Fibroblast of mammary gland (primary cell): Measurements from ENCODE around the gene HS2ST1.

Experiments used
- DNase-seq: peaks from one replicate; pipeline ENCODE4 v3.0.0-alpha.2; 2010; ENCODE audit warnings: low read depth
- H3K4me3 ChIP-seq: 2 replicates; pipeline ENCODE4 v1.5.1; 2011; ENCODE audit warnings: low read depth, mild to moderate bottlenecking, low read length, moderate library complexity; ENCODE audit not compliant: control insufficient read depth
- TF ChIP-seq, protein P1 (sequence below): conservative IDR thresholded peaks from 2 replicates; pipeline ENCODE4 v1.5.1; 2011; ENCODE audit warnings: low read depth, low read length, inconsistent platforms; ENCODE audit not compliant: control insufficient read depth, insufficient read depth

Gene HS2ST1

DNA sequence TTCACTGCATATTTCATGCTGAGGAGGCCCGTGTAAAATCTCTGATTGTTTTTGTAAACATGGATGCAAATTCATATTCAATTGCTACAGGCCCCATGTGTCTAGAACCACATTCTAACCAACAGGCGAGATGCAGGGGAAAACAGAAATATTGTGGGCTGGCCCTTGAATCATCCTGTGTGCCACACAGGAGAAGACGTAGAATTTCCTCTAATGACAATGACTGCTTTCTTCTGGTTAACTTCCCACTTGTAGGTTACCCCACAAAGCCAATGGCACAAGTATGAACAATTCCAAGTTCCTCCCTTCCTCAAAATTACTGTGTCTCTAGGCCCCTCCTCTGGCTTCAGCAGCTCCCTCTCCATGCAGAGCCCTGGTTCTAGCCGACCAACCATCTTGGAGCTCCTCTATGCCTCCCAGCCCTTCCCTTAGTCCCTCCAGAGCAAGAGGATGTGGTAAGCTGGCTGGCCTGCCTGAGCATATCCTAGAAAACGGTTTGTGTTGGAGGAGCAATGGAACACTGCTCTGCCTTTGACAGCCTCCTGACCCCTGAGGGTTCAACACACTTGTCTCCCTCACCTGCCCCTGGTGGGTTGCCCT, 205.2 kb downstream of the HS2ST1 start:
- no peak overlapping the region for H3K4me3 ChIP-seq
- no peak for DNase-seq
- TF ChIP-seq, protein P1, sequence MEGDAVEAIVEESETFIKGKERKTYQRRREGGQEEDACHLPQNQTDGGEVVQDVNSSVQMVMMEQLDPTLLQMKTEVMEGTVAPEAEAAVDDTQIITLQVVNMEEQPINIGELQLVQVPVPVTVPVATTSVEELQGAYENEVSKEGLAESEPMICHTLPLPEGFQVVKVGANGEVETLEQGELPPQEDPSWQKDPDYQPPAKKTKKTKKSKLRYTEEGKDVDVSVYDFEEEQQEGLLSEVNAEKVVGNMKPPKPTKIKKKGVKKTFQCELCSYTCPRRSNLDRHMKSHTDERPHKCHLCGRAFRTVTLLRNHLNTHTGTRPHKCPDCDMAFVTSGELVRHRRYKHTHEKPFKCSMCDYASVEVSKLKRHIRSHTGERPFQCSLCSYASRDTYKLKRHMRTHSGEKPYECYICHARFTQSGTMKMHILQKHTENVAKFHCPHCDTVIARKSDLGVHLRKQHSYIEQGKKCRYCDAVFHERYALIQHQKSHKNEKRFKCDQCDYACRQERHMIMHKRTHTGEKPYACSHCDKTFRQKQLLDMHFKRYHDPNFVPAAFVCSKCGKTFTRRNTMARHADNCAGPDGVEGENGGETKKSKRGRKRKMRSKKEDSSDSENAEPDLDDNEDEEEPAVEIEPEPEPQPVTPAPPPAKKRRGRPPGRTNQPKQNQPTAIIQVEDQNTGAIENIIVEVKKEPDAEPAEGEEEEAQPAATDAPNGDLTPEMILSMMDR: no peak

DNA sequence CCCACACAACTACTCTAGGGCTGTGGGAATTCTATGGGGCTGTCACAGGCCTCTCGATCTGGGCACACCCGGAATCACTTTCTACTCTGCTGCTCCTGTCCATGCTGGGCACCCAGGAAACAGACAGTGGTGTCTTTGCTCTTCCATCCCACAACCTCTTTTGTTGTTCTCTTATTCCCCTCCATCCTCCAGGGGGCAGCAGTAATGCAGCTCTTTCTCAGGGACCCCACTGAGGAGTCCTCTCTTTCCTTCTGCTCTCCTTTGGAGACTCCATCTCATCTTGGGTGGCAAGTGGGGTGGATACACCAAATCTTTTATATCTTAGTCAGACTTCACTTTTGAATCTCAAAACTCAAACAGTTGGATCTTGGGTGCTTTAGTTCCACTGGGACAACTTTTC, 206.3 kb downstream of the HS2ST1 start:
- TF ChIP-seq, protein P1: peak; percentile 32
- DNase-seq: no peak
- no peak overlapping the region for H3K4me3 ChIP-seq

DNA sequence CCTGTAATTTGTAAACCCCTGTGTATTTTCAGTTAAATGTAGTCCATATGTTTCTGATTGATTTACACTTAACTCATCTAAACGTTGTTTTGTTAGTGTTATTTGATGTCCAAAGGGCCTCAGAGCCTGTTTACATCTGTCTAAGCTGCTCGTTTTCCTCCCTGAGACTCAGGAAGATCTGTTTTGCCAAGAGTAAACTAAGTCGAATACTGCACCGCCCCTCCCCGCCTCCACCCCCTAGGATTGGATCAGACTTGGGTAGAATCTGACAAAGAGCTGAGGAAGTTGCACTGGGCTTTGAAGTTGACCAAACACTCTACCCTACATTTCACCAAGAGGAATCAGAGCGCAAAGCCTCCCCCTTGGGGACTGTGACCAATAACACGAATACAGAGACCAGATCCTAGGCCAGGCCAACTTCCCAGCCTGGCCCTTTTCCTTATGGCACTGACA, 207.3 kb downstream of the HS2ST1 start:
- H3K4me3 ChIP-seq: no peak overlapping the region
- TF ChIP-seq, protein P1: no peak
- no peak for DNase-seq

DNA sequence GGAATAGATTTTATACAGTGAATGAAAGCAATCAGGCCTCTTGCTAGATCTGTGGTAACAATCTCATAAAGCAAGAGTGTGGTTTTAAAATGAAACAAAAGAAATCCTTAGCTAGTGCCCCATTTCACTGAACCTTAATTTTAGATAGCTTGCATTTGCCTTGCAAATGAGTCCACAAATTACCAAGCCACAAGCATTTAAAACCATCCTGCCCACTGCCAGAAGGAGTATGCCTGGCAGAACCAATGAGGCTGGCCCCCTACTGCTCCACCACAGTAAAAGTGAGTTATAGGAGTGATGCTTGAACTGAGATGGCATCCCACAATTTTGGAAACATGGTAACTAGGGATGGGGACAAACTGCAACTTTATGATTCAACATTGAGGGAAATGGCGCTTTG, 207.8 kb downstream of the HS2ST1 start:
- no peak overlapping the region for H3K4me3 ChIP-seq
- TF ChIP-seq, protein P1: no peak
- no peak for DNase-seq

DNA sequence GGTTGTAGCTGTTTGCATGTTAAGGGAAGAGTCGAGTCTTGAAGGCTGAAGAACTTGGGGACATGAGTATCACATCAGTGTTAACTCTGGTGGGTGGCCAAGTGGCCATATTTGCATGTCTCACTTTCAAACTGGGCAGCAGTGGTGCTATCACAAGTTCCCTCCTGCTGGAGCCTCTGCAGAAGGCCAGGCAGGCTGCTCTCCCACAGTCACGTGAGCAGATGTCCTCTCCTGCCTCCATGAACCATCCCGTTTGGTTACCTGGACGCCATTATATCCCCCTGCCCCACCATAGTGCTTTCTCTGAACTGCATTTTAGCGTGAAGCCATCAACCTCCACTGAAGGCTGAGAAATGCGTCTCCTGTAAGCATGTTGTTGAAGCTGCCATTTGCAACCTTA, 209.2 kb downstream of the HS2ST1 start:
- TF ChIP-seq, protein P1: no peak
- no peak overlapping the region for H3K4me3 ChIP-seq
- no peak for DNase-seq

DNA sequence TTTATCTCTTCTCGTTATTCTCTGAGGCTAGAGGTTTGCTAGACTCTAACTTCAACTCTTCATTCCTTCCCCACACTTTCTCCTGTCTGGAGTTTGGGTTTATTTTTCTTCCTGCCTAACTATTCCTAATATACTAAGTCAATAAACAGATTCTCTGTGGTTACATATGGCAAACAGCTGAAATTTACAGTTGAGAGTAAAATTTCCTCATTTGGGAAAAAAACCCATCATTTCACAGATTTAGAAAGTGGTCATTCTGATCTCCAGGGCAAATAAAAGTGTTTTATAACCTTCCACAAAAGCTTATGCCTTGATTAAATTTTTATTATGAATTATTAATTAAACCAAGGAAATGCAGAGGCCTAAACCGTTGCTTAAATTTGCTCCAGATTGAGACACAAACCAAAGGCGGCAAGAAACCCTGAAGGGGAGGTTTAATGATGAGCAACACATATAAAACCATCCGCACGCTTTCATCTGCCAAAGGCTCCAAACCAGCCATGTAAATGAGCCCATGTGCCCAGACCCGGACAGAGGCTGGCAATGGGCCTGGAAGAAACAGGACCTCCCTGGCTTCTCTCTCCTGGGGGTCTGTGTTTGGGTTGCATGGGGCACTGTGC, 212.6 kb downstream of the HS2ST1 start:
- TF ChIP-seq, protein P1: no peak
- no peak for DNase-seq
- H3K4me3 ChIP-seq: no peak overlapping the region
